Endodermal cell (in vitro differentiated cells): ENCODE data around the gene LGR5. TPM values are rescaled to one million over a fixed set of nuclear protein-coding genes. Genes with fewer than 3 reads are reported as not detected.

Source experiments
- DNase-seq: peaks from one replicate; pipeline ENCODE4 v3.0.0-alpha.2; 2017
- H3K27ac ChIP-seq: 2 replicates; pipeline ENCODE4 v1.5.1; 2013; ENCODE audit warnings: mild to moderate bottlenecking, low read depth, low read length, moderate library complexity
- H3K27me3 ChIP-seq: 2 replicates; pipeline ENCODE4 v1.6.1; 2013; ENCODE audit warnings: mild to moderate bottlenecking, low read length, moderate library complexity; ENCODE audit not compliant: insufficient read depth, control insufficient read depth, poor library complexity, severe bottlenecking
- H3K36me3 ChIP-seq: 2 replicates; pipeline ENCODE4 v1.7.0; 2013; ENCODE audit warnings: mild to moderate bottlenecking, low read length, moderate library complexity; ENCODE audit not compliant: control insufficient read depth, insufficient read depth
- H3K4me1 ChIP-seq: one replicate; pipeline ENCODE4 v1.7.0; 2013; ENCODE audit warnings: low read length; ENCODE audit not compliant: control insufficient read depth, insufficient read depth
- H3K4me3 ChIP-seq: 2 replicates; pipeline ENCODE4 v1.5.1; 2013; ENCODE audit warnings: mild to moderate bottlenecking, low read length, moderate library complexity
- H3K9ac ChIP-seq: 2 replicates; pipeline ENCODE4 v1.6.1; 2013; ENCODE audit warnings: mild to moderate bottlenecking, low read length, moderate library complexity; ENCODE audit not compliant: poor library complexity, severe bottlenecking; ENCODE audit errors: extremely low read depth
- H3K9me3 ChIP-seq: 2 replicates; pipeline ENCODE4 v1.6.1; 2013; ENCODE audit warnings: mild to moderate bottlenecking, low read length, moderate library complexity; ENCODE audit not compliant: control insufficient read depth
- H3K27ac Mint-ChIP-seq: 2 replicates; pipeline ENCODE4 v1.8.0; 2020; ENCODE audit warnings: mixed read lengths
- H3K27me3 Mint-ChIP-seq: 2 replicates; pipeline ENCODE4 v1.8.0; 2021; ENCODE audit warnings: mild to moderate bottlenecking, mixed read lengths; ENCODE audit not compliant: insufficient read depth
- H3K36me3 Mint-ChIP-seq: 2 replicates; pipeline ENCODE4 v1.8.0; 2020; ENCODE audit warnings: low read depth, mixed read lengths
- H3K4me1 Mint-ChIP-seq: 2 replicates; pipeline ENCODE4 v1.8.0; 2020; ENCODE audit warnings: mixed read lengths
- H3K4me3 Mint-ChIP-seq: 2 replicates; pipeline ENCODE4 v1.8.0; 2020; ENCODE audit warnings: mild to moderate bottlenecking, moderate library complexity, mixed read lengths
- H3K9me3 Mint-ChIP-seq: 2 replicates; pipeline ENCODE4 v1.8.0; 2020; ENCODE audit warnings: mild to moderate bottlenecking, mixed read lengths
- WGBS, 2 experiments: methylation state at CpG; one replicate each; pipeline versions ENCODE4 v1.1.5 to v1.1.7; 2013; ENCODE audit warnings: missing lambda C conversion rate in 2 of 2, mixed read lengths in 1 of 2; ENCODE audit not compliant: insufficient coverage in 1 of 2, insufficient read length in 1 of 2; 5-methylcytosine and 5-hydroxymethylcytosine counted together
- total RNA-seq, 2 donors: library from RNA; stranded (reverse); fragmentation: NEBNext Ultra II Directional in 1 of 2; extraction: Animal tissue kit (Norgen Biotek cat#: 25700) in 1 of 2; gene quantifications; 2 replicates in 1 of 2; 3 replicates in 1 of 2; pipeline ENCODE4 v1.2.1, GENCODE V29; 2021
- TF ChIP-seq, protein P1 (sequence below): fragments of 200-600 bp; sonication (generic); conservative IDR thresholded peaks from 2 replicates; pipeline ENCODE4 v1.5.0; 2021; ENCODE audit warnings: antibody characterized with exemption, mild to moderate bottlenecking

The LGR5 gene
- total RNA-seq, 2 donors from 2014 or later = 27.2 to 49.9 TPM

DNA sequence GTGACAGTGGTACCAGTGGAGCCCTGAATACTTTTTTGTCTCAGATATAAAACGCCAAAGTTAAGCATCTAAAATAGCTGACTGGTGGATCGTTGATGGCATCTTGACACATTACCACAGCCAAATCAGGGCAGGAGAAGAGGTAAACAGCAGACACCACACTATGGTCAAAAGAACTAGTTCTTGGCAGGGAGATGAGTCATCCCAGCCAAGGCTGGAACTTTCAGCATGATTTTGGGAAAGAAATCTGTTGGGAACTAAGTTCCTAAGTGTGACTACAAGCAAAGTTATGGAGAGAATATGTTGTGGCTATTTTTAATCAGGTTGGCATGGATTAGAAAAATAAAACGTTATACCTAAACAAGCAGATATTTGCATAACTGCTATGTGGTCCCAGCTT lies 36.9 kb downstream of the LGR5 start:
- no peak overlapping the region for H3K9ac ChIP-seq
- H3K4me3 Mint-ChIP-seq = no peak overlapping the region
- peaks cover 50% of the 10 kb centered on the region for H3K36me3 ChIP-seq
- WGBS, 2 experiments = 90 to 100% methylated on average over 2 to 3 of the region's 3 CpGs
- peaks cover 14% of the 10 kb centered on the region for H3K36me3 Mint-ChIP-seq
- H3K4me3 ChIP-seq = no peak overlapping the region
- no peaks in the 10 kb centered on the region for H3K27me3 ChIP-seq
- H3K9me3 ChIP-seq = peaks cover 11% of the 10 kb centered on the region
- no peaks in the 10 kb centered on the region for H3K4me1 ChIP-seq
- TF ChIP-seq, protein P1, sequence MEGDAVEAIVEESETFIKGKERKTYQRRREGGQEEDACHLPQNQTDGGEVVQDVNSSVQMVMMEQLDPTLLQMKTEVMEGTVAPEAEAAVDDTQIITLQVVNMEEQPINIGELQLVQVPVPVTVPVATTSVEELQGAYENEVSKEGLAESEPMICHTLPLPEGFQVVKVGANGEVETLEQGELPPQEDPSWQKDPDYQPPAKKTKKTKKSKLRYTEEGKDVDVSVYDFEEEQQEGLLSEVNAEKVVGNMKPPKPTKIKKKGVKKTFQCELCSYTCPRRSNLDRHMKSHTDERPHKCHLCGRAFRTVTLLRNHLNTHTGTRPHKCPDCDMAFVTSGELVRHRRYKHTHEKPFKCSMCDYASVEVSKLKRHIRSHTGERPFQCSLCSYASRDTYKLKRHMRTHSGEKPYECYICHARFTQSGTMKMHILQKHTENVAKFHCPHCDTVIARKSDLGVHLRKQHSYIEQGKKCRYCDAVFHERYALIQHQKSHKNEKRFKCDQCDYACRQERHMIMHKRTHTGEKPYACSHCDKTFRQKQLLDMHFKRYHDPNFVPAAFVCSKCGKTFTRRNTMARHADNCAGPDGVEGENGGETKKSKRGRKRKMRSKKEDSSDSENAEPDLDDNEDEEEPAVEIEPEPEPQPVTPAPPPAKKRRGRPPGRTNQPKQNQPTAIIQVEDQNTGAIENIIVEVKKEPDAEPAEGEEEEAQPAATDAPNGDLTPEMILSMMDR = no peak
- H3K27ac ChIP-seq = no peak overlapping the region
- peaks cover 16% of the 10 kb centered on the region for H3K4me1 Mint-ChIP-seq
- H3K27me3 Mint-ChIP-seq = no peaks in the 10 kb centered on the region
- DNase-seq = no peak
- H3K27ac Mint-ChIP-seq = peak overlapping the region; percentile 20
- peaks cover 6% of the 10 kb centered on the region for H3K9me3 Mint-ChIP-seq

DNA sequence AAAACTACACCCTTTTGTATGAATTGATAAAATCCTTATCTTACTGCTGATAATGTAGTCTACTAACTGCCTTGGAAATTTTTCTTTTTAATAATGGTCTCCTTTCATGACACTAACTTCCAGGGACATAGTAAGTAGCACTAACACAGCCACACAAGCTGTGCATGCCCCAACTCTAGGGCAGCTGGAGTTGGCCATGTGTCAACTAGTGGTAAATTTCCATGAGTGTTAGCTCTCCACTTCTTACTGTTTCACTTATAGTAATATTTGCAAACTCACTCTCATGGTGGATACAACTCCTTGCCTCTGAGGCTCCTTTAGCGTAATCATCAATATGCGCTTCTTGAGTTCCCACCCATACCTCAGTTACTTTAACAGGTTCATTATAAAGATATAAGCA lies 38.0 kb downstream of the LGR5 start:
- no peak for DNase-seq

DNA sequence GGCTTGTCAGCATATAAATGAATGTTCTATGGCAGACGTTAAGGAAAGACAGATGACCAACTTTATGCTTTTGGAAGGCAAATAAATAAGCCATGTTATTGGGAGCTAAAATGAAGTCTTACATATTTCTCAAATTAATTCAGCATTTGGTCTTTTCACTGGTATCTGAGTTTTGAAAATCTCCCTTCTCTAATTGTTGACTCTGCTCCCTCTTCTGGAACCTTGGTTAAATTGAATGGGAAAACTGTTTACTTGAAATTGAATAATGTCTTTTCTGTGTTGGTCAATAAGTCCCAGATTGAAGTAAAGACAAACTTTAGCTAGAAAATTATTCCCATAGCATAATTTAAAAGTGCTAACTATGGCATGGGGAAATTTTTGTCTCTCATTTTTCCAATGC lies 38.7 kb downstream of the LGR5 start:
- Histone ChIP-seq H3K27ac (no peak overlapping the region), H3K9ac (no peak overlapping the region), H3K36me3 (peaks cover 53% of the 10 kb centered on the region), H3K27me3 (no peaks in the 10 kb centered on the region), H3K4me1 (no peaks in the 10 kb centered on the region), H3K9me3 (peaks cover 21% of the 10 kb centered on the region), H3K4me3 (no peak overlapping the region)
- Mint-ChIP-seq H3K4me3 (no peak overlapping the region), H3K36me3 (peaks cover 19% of the 10 kb centered on the region), H3K9me3 (peaks cover 6% of the 10 kb centered on the region), H3K4me1 (peaks cover 8% of the 10 kb centered on the region), H3K27me3 (no peaks in the 10 kb centered on the region), H3K27ac (no peak overlapping the region)
- TF ChIP-seq, protein P1 = no peak
- no peak for DNase-seq
- WGBS, 2 experiments = 74 to 100% methylated on average over 1 of the region's 1 CpG

More for the DNA sequence above, 38.0 kb downstream of the LGR5 start:
- peaks cover 21% of the 10 kb centered on the region for H3K9me3 ChIP-seq
- WGBS, 2 experiments = 90 to 100% methylated on average over 2 of the region's 2 CpGs
- peaks cover 56% of the 10 kb centered on the region for H3K36me3 ChIP-seq
- no peaks in the 10 kb centered on the region for H3K27me3 ChIP-seq
- no peak overlapping the region for H3K4me3 ChIP-seq
- TF ChIP-seq, protein P1 = no peak
- H3K4me1 Mint-ChIP-seq = peaks cover 9% of the 10 kb centered on the region
- H3K36me3 Mint-ChIP-seq = peaks cover 21% of the 10 kb centered on the region
- no peak overlapping the region for H3K4me3 Mint-ChIP-seq
- H3K27me3 Mint-ChIP-seq = no peaks in the 10 kb centered on the region
- H3K4me1 ChIP-seq = no peaks in the 10 kb centered on the region
- H3K27ac ChIP-seq = no peak overlapping the region
- no peak overlapping the region for H3K9ac ChIP-seq
- no peak overlapping the region for H3K27ac Mint-ChIP-seq
- peaks cover 6% of the 10 kb centered on the region for H3K9me3 Mint-ChIP-seq
